ENCODE results near the gene ONECUT2.

- TF ChIP-seq CTCF (conservative IDR thresholded peaks at IDR 0.05 in 1 of 2, IDR thresholded peaks at IDR 0.05 in 1 of 2; ENCODE audit: extremely low read depth in 1 of 2, insufficient read depth in 1 of 2, low read depth in 1 of 2, low read length in 2 of 2) (no peak), EZH2 (IDR thresholded peaks at IDR 0.05; ENCODE audit: borderline replicate concordance, low read length) (no peak)
Observed at GRCh38 chr18:57423821-57424220, 11.4 kb upstream of the ONECUT2 start.

Data from mammary epithelial cell (primary cell).